HepG2 (cell line): ENCODE measurements around the gene RAC3. TPM values are rescaled to one million over a fixed set of nuclear protein-coding genes. Genes with fewer than 3 reads are reported as not detected.

Source experiments
- BORCS8-MEF2B ChIP-seq: sonication (generic); formaldehyde crosslinking; IDR thresholded peaks from 2 replicates; pipeline ENCODE4 v1.8.0; 2022; ENCODE audit warnings: mild to moderate bottlenecking, missing genetic modification reagents
- HNRNPLL ChIP-seq: fragments of 200-400 bp; formaldehyde crosslinking; IDR thresholded peaks from 2 replicates; pipeline ENCODE4 v1.6.1; 2017; ENCODE audit warnings: mild to moderate bottlenecking, low read depth, low read length; ENCODE audit not compliant: poor library complexity, severe bottlenecking
- KLF13 ChIP-seq: sonication (generic); formaldehyde crosslinking; IDR thresholded peaks from 2 replicates; pipeline ENCODE4 v1.4.0; 2020; ENCODE audit warnings: mild to moderate bottlenecking, missing genetic modification reagents
- MTA1 ChIP-seq: sonication (generic); formaldehyde crosslinking; IDR thresholded peaks from 2 replicates; pipeline ENCODE4 v1.4.0; 2020; ENCODE audit warnings: missing genetic modification reagents, mild to moderate bottlenecking, borderline replicate concordance
- MXD4 ChIP-seq: IDR thresholded peaks from 2 replicates; pipeline ENCODE4 v1.6.1; 2016; ENCODE audit warnings: mild to moderate bottlenecking, missing biosample characterization, missing genetic modification reagents
- REXO4 ChIP-seq: sonication (generic); formaldehyde crosslinking; IDR thresholded peaks from 2 replicates; pipeline ENCODE4 v1.8.0; 2022; ENCODE audit warnings: missing genetic modification reagents, mild to moderate bottlenecking, borderline replicate concordance
- SKI ChIP-seq: fragments of 450-650 bp; IDR thresholded peaks from one replicate; pipeline ENCODE4 v1.6.1; 2018; ENCODE audit warnings: mild to moderate bottlenecking; ENCODE audit not compliant: partially characterized antibody
- SP1 ChIP-seq, 2 experiments: fragments of 450-650 bp in 1 of 2; sonication (generic) in 1 of 2; formaldehyde crosslinking in 1 of 2; IDR thresholded peaks; 2 replicates each; pipeline versions ENCODE4 v1.4.0 to v1.6.1; 2016 to 2020; ENCODE audit warnings: missing genetic modification reagents in 1 of 2
- ZNF124 ChIP-seq: sonication (generic); formaldehyde crosslinking; IDR thresholded peaks from 2 replicates; pipeline ENCODE4 v1.4.0; 2020; ENCODE audit warnings: missing genetic modification reagents
- ZNF44 ChIP-seq: sonication (generic); formaldehyde crosslinking; IDR thresholded peaks from 2 replicates; pipeline ENCODE4 v1.5.1; 2020; ENCODE audit warnings: mild to moderate bottlenecking, missing genetic modification reagents
- ZNF558 ChIP-seq: sonication (generic); formaldehyde crosslinking; IDR thresholded peaks from 2 replicates; pipeline ENCODE4 v1.9.0; 2022; ENCODE audit warnings: mild to moderate bottlenecking, missing genetic modification reagents, borderline replicate concordance
- ZNF564 ChIP-seq: sonication (generic); formaldehyde crosslinking; IDR thresholded peaks from 2 replicates; pipeline ENCODE4 v1.8.1; 2023; ENCODE audit warnings: mild to moderate bottlenecking, missing genetic modification reagents
- ZNF598 ChIP-seq: sonication (generic); formaldehyde crosslinking; IDR thresholded peaks from 2 replicates; pipeline ENCODE4 v1.5.1; 2020; ENCODE audit warnings: mild to moderate bottlenecking, missing genetic modification reagents, borderline replicate concordance
- ZNF768 ChIP-seq: sonication (generic); formaldehyde crosslinking; IDR thresholded peaks from 2 replicates; pipeline ENCODE4 v1.4.0; 2020; ENCODE audit warnings: missing genetic modification reagents
- ZSCAN9 ChIP-seq: IDR thresholded peaks from 2 replicates; pipeline ENCODE4 v1.6.1; 2016; ENCODE audit warnings: borderline replicate concordance
- polyA plus RNA-seq, 8 experiments: library from polyadenylated mRNA; depleted of rRNA in 3 of 8; stranded (reverse) in 7 of 8; unstranded in 1 of 8; fragments of >200 nt; fragmentation: Illumina TruSeq in 4 of 8; extraction: Trizol in 4 of 8; gene quantifications; 2 replicates each; pipeline versions ENCODE4 v1.2.1 to v1.2.3, GENCODE V29; 2011 to 2016; ENCODE audit warnings: low read depth in 4 of 8, missing spikeins in 1 of 8, mixed read lengths in 1 of 8; ENCODE audit not compliant: insufficient read depth in 1 of 8
- total RNA-seq, 5 experiments: library from RNA; depleted of rRNA; stranded (reverse); fragments of >200 nt; fragmentation: Illumina TruSeq; extraction: Trizol; gene quantifications; 2 replicates each; pipeline ENCODE4 v1.2.3, GENCODE V29; 2016; ENCODE audit warnings: low read depth in 1 of 5
- TF ChIP-seq, protein P1 (sequence below): sonication (generic); formaldehyde crosslinking; IDR thresholded peaks from 2 replicates; pipeline ENCODE4 v1.4.0; 2020; ENCODE audit warnings: missing genetic modification reagents
- TF ChIP-seq, protein P2 (sequence below): sonication (generic); formaldehyde crosslinking; IDR thresholded peaks from 2 replicates; pipeline ENCODE4 v1.5.0; 2020; ENCODE audit warnings: mild to moderate bottlenecking, missing genetic modification reagents
- TF ChIP-seq, protein P3 (sequence below): sonication (generic); formaldehyde crosslinking; IDR thresholded peaks from 2 replicates; pipeline ENCODE4 v1.5.0; 2020; ENCODE audit warnings: mild to moderate bottlenecking, missing genetic modification reagents
- TF ChIP-seq, protein P4 (sequence below): IDR thresholded peaks from 2 replicates; pipeline ENCODE4 v1.6.1; 2016
- TF ChIP-seq, protein P5 (sequence below): conservative IDR thresholded peaks from 2 replicates; pipeline ENCODE4 v1.6.1; 2018; ENCODE audit warnings: missing genetic modification reagents

RAC3 gene
- total and polyA plus RNA-seq, 2 of the 13 experiments (the other 11 are each of a cell fraction or from before 2014, with no cell fraction given) = 10.5 to 21.3 TPM

DNA sequence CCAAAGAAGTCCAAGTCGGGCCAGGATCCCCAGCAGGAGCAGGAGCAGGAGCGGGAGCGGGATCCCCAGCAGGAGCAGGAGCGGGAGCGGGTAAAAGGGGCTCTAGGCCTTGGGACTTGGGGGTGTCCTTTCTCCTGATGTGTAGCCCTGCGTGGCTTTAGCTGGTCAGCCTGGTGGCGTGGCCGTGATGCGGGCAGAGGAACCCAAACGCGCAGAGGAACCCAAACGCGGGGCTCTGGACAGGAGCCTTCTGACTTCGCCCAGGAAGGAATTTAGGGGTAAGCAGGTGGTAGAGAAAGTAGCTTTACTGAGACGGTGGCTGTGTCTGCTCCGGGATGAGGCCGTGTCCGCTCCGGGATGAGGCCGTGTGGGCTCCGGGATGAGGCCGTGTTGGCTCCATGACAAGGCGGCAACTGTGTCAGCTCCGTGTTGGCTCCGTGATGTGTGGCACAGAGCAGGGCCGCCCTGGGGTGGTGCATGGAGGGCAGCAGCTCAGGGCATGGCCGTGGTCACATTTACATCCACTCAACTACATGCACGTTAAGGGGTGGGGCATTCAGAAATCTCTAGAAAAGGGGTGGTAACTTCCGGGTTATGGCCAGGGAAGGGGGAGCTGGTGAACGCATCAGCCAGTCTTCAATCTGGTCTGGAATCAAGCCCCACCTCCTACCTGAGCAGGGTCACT, 34.6 kb upstream of the RAC3 start (continued):
- no peak for TF ChIP-seq ZSCAN9 (CRISPR knock-in tag)
- 0 out of 2 replicates have a peak, but pooled peaks have one; percentile 79 for TF ChIP-seq ZNF558
- no peak for TF ChIP-seq REXO4
- TF ChIP-seq, protein P1, sequence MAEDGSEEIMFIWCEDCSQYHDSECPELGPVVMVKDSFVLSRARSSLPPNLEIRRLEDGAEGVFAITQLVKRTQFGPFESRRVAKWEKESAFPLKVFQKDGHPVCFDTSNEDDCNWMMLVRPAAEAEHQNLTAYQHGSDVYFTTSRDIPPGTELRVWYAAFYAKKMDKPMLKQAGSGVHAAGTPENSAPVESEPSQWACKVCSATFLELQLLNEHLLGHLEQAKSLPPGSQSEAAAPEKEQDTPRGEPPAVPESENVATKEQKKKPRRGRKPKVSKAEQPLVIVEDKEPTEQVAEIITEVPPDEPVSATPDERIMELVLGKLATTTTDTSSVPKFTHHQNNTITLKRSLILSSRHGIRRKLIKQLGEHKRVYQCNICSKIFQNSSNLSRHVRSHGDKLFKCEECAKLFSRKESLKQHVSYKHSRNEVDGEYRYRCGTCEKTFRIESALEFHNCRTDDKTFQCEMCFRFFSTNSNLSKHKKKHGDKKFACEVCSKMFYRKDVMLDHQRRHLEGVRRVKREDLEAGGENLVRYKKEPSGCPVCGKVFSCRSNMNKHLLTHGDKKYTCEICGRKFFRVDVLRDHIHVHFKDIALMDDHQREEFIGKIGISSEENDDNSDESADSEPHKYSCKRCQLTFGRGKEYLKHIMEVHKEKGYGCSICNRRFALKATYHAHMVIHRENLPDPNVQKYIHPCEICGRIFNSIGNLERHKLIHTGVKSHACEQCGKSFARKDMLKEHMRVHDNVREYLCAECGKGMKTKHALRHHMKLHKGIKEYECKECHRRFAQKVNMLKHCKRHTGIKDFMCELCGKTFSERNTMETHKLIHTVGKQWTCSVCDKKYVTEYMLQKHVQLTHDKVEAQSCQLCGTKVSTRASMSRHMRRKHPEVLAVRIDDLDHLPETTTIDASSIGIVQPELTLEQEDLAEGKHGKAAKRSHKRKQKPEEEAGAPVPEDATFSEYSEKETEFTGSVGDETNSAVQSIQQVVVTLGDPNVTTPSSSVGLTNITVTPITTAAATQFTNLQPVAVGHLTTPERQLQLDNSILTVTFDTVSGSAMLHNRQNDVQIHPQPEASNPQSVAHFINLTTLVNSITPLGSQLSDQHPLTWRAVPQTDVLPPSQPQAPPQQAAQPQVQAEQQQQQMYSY (CRISPR knock-in tag) = no peak
- TF ChIP-seq KLF13 (CRISPR knock-in tag) = no peak
- TF ChIP-seq ZNF124 (CRISPR knock-in tag) = no peak
- TF ChIP-seq SP1 (IDR thresholded peaks at IDR 0.05) = no peak
- TF ChIP-seq SP1 (CRISPR knock-in tag; IDR thresholded peaks at IDR 0.05) = peak; percentile 43; the same call in 1 of the 2 replicates
- peak; percentile 40; the same call in 1 of the 2 replicates for TF ChIP-seq MTA1 (CRISPR knock-in tag)
- TF ChIP-seq, protein P2, sequence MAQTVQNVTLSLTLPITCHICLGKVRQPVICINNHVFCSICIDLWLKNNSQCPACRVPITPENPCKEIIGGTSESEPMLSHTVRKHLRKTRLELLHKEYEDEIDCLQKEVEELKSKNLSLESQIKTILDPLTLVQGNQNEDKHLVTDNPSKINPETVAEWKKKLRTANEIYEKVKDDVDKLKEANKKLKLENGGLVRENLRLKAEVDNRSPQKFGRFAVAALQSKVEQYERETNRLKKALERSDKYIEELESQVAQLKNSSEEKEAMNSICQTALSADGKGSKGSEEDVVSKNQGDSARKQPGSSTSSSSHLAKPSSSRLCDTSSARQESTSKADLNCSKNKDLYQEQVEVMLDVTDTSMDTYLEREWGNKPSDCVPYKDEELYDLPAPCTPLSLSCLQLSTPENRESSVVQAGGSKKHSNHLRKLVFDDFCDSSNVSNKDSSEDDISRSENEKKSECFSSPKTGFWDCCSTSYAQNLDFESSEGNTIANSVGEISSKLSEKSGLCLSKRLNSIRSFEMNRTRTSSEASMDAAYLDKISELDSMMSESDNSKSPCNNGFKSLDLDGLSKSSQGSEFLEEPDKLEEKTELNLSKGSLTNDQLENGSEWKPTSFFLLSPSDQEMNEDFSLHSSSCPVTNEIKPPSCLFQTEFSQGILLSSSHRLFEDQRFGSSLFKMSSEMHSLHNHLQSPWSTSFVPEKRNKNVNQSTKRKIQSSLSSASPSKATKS (CRISPR knock-in tag) = no peak
- no peak for TF ChIP-seq SKI
- TF ChIP-seq MXD4 (CRISPR knock-in tag) = no peak
- TF ChIP-seq ZNF44 = no peak
- TF ChIP-seq, protein P3, sequence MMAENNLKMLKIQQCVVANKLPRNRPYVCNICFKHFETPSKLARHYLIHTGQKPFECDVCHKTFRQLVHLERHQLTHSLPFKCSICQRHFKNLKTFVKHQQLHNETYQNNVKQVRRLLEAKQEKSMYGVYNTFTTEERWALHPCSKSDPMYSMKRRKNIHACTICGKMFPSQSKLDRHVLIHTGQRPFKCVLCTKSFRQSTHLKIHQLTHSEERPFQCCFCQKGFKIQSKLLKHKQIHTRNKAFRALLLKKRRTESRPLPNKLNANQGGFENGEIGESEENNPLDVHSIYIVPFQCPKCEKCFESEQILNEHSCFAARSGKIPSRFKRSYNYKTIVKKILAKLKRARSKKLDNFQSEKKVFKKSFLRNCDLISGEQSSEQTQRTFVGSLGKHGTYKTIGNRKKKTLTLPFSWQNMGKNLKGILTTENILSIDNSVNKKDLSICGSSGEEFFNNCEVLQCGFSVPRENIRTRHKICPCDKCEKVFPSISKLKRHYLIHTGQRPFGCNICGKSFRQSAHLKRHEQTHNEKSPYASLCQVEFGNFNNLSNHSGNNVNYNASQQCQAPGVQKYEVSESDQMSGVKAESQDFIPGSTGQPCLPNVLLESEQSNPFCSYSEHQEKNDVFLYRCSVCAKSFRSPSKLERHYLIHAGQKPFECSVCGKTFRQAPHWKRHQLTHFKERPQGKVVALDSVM = no peak
- 0 out of 2 replicates have a peak, but pooled peaks have one; percentile 38 for TF ChIP-seq BORCS8-MEF2B (CRISPR knock-in tag)
- TF ChIP-seq ZNF564 = no peak
- TF ChIP-seq, protein P4, sequence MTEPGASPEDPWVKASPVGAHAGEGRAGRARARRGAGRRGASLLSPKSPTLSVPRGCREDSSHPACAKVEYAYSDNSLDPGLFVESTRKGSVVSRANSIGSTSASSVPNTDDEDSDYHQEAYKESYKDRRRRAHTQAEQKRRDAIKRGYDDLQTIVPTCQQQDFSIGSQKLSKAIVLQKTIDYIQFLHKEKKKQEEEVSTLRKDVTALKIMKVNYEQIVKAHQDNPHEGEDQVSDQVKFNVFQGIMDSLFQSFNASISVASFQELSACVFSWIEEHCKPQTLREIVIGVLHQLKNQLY = no peak
- TF ChIP-seq, protein P5, sequence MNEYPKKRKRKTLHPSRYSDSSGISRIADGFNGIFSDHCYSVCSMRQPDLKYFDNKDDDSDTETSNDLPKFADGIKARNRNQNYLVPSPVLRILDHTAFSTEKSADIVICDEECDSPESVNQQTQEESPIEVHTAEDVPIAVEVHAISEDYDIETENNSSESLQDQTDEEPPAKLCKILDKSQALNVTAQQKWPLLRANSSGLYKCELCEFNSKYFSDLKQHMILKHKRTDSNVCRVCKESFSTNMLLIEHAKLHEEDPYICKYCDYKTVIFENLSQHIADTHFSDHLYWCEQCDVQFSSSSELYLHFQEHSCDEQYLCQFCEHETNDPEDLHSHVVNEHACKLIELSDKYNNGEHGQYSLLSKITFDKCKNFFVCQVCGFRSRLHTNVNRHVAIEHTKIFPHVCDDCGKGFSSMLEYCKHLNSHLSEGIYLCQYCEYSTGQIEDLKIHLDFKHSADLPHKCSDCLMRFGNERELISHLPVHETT = no peak
- TF ChIP-seq ZNF598 (CRISPR knock-in tag) = no peak
- TF ChIP-seq HNRNPLL = peak; percentile 26
- no peak for TF ChIP-seq ZNF768 (CRISPR knock-in tag)
